Upper lobe of left lung (tissue), 4 donors: ENCODE data around the gene ANK3.

Experiments used
- CTCF ChIP-seq, 6 experiments: fragments of 450-650 bp in 4 of 6; fragments of 200-600 bp in 2 of 6; sonication (generic) in 2 of 6; IDR thresholded peaks; one replicate each; pipeline ENCODE4 v1.5.1; 2016 to 2019; ENCODE audit warnings: antibody characterized with exemption in 6 of 6
- EP300 ChIP-seq, 4 donors: sonication (generic); formaldehyde crosslinking; IDR thresholded peaks; one replicate each; pipeline ENCODE4 v1.5.1; 2017; ENCODE audit warnings: antibody characterized with exemption in 4 of 4, control low read depth in 2 of 4
- POLR2A ChIP-seq, 4 donors: fragments of 450-650 bp; IDR thresholded peaks; one replicate each; pipeline ENCODE4 v1.5.1; 2016 to 2017; ENCODE audit warnings: antibody characterized with exemption in 4 of 4, mild to moderate bottlenecking in 2 of 4

GRCh38 chr10:60048091-60048501 lies 341.6 kb downstream of the ANK3 start:
- TF ChIP-seq CTCF (IDR thresholded peaks at IDR 0.05) (peak in 1 of 6 experiments; percentile 12), POLR2A (IDR thresholded peaks at IDR 0.05) (no peak), EP300 (IDR thresholded peaks at IDR 0.05) (no peak)
